K562 (cell line): ENCODE data around the gene ACR. TPM values are rescaled to one million over a fixed set of nuclear protein-coding genes. Genes with fewer than 3 reads are reported as not detected.

Experiments used
- ATAC-seq: fragments of 200-7000 bp; cut with Tn5 transposase; 3 replicates; pipeline ENCODE4 v1.9.1; 2020; ENCODE audit warnings: moderate library complexity
- BruUV-seq: library from RNA; stranded (reverse); fragments of 400-500 nt; replicated peaks from 2 replicates; lab custom pipeline; 2021; lab: Mats Ljungman, UMichigan
- CTCF ChIA-PET: fragments of 300-600 bp; formaldehyde crosslinking; extraction: SDS; loops from one replicate; lab custom pipeline; 2021; ENCODE audit warnings: low intra/inter-chr PET ratio; lab: Yijun Ruan, JAX
- POLR2A ChIA-PET: fragments of 300-600, 350-650 bp; sonication (Branson Sonifier 250); formaldehyde crosslinking; extraction: SDS; loops from one replicate; lab custom pipeline; 2021; ENCODE audit warnings: antibody characterized with exemption, inconsistent platforms; lab: Yijun Ruan, JAX
- DNase-seq, 4 experiments: peaks; one replicate each; pipeline versions ENCODE4 v3.0.0 to v3.0.0-alpha.2; 2011 to 2018; ENCODE audit warnings: low spot score in 3 of 4, mixed read lengths in 3 of 4; ENCODE audit errors: extremely low read depth in 1 of 4
- FAIRE-seq: peaks from 2 replicates; lab custom pipeline; 2011; peaks lifted over from hg19 to GRCh38; lab: Jason Lieb, UNC
- H2AFZ ChIP-seq: 2 replicates; pipeline ENCODE4 v1.6.0; 2011; ENCODE audit warnings: low read depth, low read length, control low read depth, inconsistent platforms
- H3K27ac ChIP-seq: fragments of 200-600 bp; 3 replicates; pipeline ENCODE4 v1.8.0; 2011; ENCODE audit warnings: low read depth, mild to moderate bottlenecking, control low read depth, inconsistent platforms, low read length, moderate library complexity, mixed read lengths; ENCODE audit errors: extremely low read depth
- H3K27me3 ChIP-seq, 2 experiments: fragments of 300-600 bp in 1 of 2; 2 replicates in 1 of 2; 3 replicates in 1 of 2; pipeline versions ENCODE4 v1.6.0 to v1.8.0; 2011; ENCODE audit warnings: inconsistent platforms in 2 of 2, low read length in 2 of 2, mild to moderate bottlenecking in 1 of 2, mixed read lengths in 1 of 2, moderate library complexity in 1 of 2; ENCODE audit not compliant: control insufficient read depth in 2 of 2, insufficient read depth in 2 of 2
- H3K36me3 ChIP-seq: fragments of 300-600 bp; 3 replicates; pipeline ENCODE4 v1.8.0; 2011; ENCODE audit warnings: mild to moderate bottlenecking, low read length, inconsistent platforms; ENCODE audit not compliant: control insufficient read depth, insufficient read depth
- H3K4me1 ChIP-seq, 2 experiments: fragments of 200-600 bp in 1 of 2; replicated peaks in 1 of 2; 2 replicates in 1 of 2; 3 replicates in 1 of 2; pipeline versions ENCODE4 v1.5.1 to v1.8.0; 2011; ENCODE audit warnings: inconsistent platforms in 2 of 2, low read length in 2 of 2, mild to moderate bottlenecking in 1 of 2, mixed read lengths in 1 of 2, moderate library complexity in 1 of 2; ENCODE audit not compliant: control insufficient read depth in 2 of 2, insufficient read depth in 2 of 2
- H3K4me2 ChIP-seq: 2 replicates; pipeline ENCODE4 v1.6.1; 2011; ENCODE audit warnings: low read length, control low read depth, inconsistent platforms, mixed read lengths; ENCODE audit not compliant: insufficient read depth
- H3K4me3 ChIP-seq: fragments of 200-600 bp; sonication (generic), shearing (Covaris generic); 2 replicates; pipeline ENCODE4 v1.5.1; 2016; ENCODE audit warnings: control low read depth, inconsistent platforms
- H3K79me2 ChIP-seq: fragments of 200-600 bp; 3 replicates; pipeline ENCODE4 v1.8.0; 2011; ENCODE audit warnings: low read length, inconsistent platforms; ENCODE audit not compliant: control insufficient read depth, insufficient read depth
- H3K9ac ChIP-seq, 2 experiments: 2 replicates each; pipeline versions ENCODE4 v1.6.0 to v1.6.1; 2011; ENCODE audit warnings: low read depth in 2 of 2, low read length in 2 of 2, control low read depth in 1 of 2, inconsistent platforms in 1 of 2, mild to moderate bottlenecking in 1 of 2, mixed read lengths in 1 of 2; ENCODE audit not compliant: insufficient read depth in 1 of 2
- H3K9me1 ChIP-seq: one replicate; pipeline ENCODE4 v1.6.0; 2011; ENCODE audit warnings: inconsistent platforms, mild to moderate bottlenecking, low read length, moderate library complexity; ENCODE audit not compliant: control insufficient read depth, insufficient read depth
- H3K9me3 ChIP-seq: replicated peaks from 2 replicates; pipeline ENCODE4 v1.5.1; 2011; ENCODE audit warnings: low read depth, low read length, inconsistent platforms; ENCODE audit not compliant: control insufficient read depth, insufficient read depth
- H4K20me1 ChIP-seq: replicated peaks from 2 replicates; pipeline ENCODE4 v1.6.1; 2011; ENCODE audit warnings: low read length, inconsistent platforms, mixed read lengths; ENCODE audit not compliant: control insufficient read depth, insufficient read depth
- BRF2 ChIP-seq: IDR thresholded peaks from 3 replicates; pipeline ENCODE4 v1.6.1; 2011; ENCODE audit warnings: borderline replicate concordance, mild to moderate bottlenecking; ENCODE audit not compliant: insufficient read length, insufficient read depth
- CBFB ChIP-seq: sonication (generic); formaldehyde crosslinking; IDR thresholded peaks from 2 replicates; pipeline ENCODE4 v1.4.0; 2020; ENCODE audit warnings: mild to moderate bottlenecking, missing genetic modification reagents
- CHD4 ChIP-seq: fragments of 200-600 bp; sonication (generic); IDR thresholded peaks from 3 replicates; pipeline ENCODE4 v1.6.1; 2012; ENCODE audit warnings: low read depth, mild to moderate bottlenecking, mixed read lengths, low read length, inconsistent platforms; ENCODE audit not compliant: insufficient read depth, insufficient replicate concordance, poor library complexity, severe bottlenecking
- DIDO1 ChIP-seq: fragments of 450-650 bp; IDR thresholded peaks from 2 replicates; pipeline ENCODE4 v1.6.1; 2016; ENCODE audit warnings: low read depth, missing biosample characterization, missing genetic modification characterization
- HEY1 ChIP-seq: fragments of 250-450 bp; sonication (Bioruptor Pico); IDR thresholded peaks from 2 replicates; pipeline ENCODE4 v1.5.0; 2020; ENCODE audit warnings: mild to moderate bottlenecking, moderate library complexity, borderline replicate concordance
- POLR2AphosphoS2 ChIP-seq: IDR thresholded peaks from 2 replicates; pipeline ENCODE4 v1.6.1; 2012; ENCODE audit warnings: low read length, improper control_type of control experiment
- RBFOX2 ChIP-seq: fragments of 200-400 bp; formaldehyde crosslinking; IDR thresholded peaks from 2 replicates; pipeline ENCODE4 v1.6.1; 2017; ENCODE audit warnings: low read depth, mild to moderate bottlenecking, low read length, moderate library complexity
- TBP ChIP-seq: optimal IDR thresholded peaks from 2 replicates; pipeline ENCODE3; 2011; ENCODE audit warnings: low read depth, low read length, improper control_type of control experiment
- TOE1 ChIP-seq, 2 experiments: fragments of 450-650 bp in 1 of 2; sonication (generic) in 1 of 2; formaldehyde crosslinking in 1 of 2; IDR thresholded peaks; 2 replicates each; pipeline versions ENCODE4 v1.7.1 to v1.8.0; 2016 to 2022; ENCODE audit warnings: borderline replicate concordance in 2 of 2, mild to moderate bottlenecking in 2 of 2, antibody characterized with exemption in 1 of 2, inconsistent platforms in 1 of 2, low read depth in 1 of 2, missing genetic modification reagents in 1 of 2, moderate library complexity in 1 of 2
- ZFP36 ChIP-seq: fragments of 150-350 bp; IDR thresholded peaks from 2 replicates; pipeline ENCODE4 v1.6.1; 2018; ENCODE audit warnings: low read length, low read depth; ENCODE audit not compliant: partially characterized antibody
- ZNF780A ChIP-seq: fragments of 250-450 bp; sonication (Bioruptor Pico); IDR thresholded peaks from 2 replicates; pipeline ENCODE4 v1.5.0; 2021; ENCODE audit warnings: mild to moderate bottlenecking
- WGBS: fragments of 100-300 bp; shearing (Covaris generic); methylation state at CpG from one replicate; pipeline ENCODE4 v1.1.6; 2016; ENCODE audit warnings: low coverage, mixed read lengths; ENCODE audit not compliant: insufficient coverage; ENCODE audit errors: missing lambda C conversion rate; 5-methylcytosine and 5-hydroxymethylcytosine counted together
- in situ Hi-C: fragments of 300-500 bp; cut with MboI; formaldehyde crosslinking; loops from 4 replicates; pipeline ENCODE4 v1.15.0; 2018; ENCODE audit warnings: inconsistent platforms, mixed read lengths
- intact Hi-C: fragments of 100-400 bp; cut with micrococcal nuclease; formaldehyde crosslinking; loops from 2 replicates; pipeline ENCODE4 v1.14.2; 2022
- polyA plus RNA-seq, 8 experiments: library from polyadenylated mRNA; depleted of rRNA in 4 of 8; stranded (reverse) in 5 of 8; unstranded in 3 of 8; fragments of >200 nt; fragmentation: Nextera tagmentation in 2 of 8; fragmentation: Illumina TruSeq in 1 of 8; extraction: Ambion mirVana in 2 of 8; extraction: Trizol in 1 of 8; gene quantifications; 2 replicates each; pipeline versions ENCODE4 v1.2.1 to v1.2.3, GENCODE V29; 2011 to 2014; ENCODE audit warnings: inconsistent platforms in 1 of 8, missing spikeins in 1 of 8
- total RNA-seq, 7 experiments: library from RNA; depleted of rRNA in 6 of 7; stranded (reverse); fragments of >200 nt in 6 of 7; fragmentation: Illumina TruSeq in 2 of 7; extraction: Trizol in 2 of 7; gene quantifications; 2 replicates each; pipeline versions ENCODE4 v1.2.1 to v1.2.3, GENCODE V29; 2011 to 2021; ENCODE audit warnings: low replicate concordance in 1 of 7
- TF ChIP-seq, protein P1 (sequence below): fragments of 250-450 bp; sonication (Bioruptor Pico); IDR thresholded peaks from 2 replicates; pipeline ENCODE4 v1.4.0; 2020; ENCODE audit warnings: mild to moderate bottlenecking
- TF ChIP-seq, protein P2 (sequence below): fragments of 150-350 bp; conservative IDR thresholded peaks from 2 replicates; pipeline ENCODE4 v1.6.1; 2014; ENCODE audit warnings: low read length

Gene ACR
- total and polyA plus RNA-seq, 9 of the 15 experiments (the other 6 are each of a cell fraction or from before 2014, with no cell fraction given): not detected

- in situ Hi-C loops (no loop called here), intact Hi-C loops (no loop called here)
- Histone ChIP-seq H3K9me1 (no peaks in the 10 kb centered on the region), H3K9ac (no peak overlapping the region), H3K4me2 (no peak overlapping the region), H2AFZ (no peak overlapping the region), H3K79me2 (no peaks in the 10 kb centered on the region), H4K20me1 (no peaks in the 10 kb centered on the region), H3K4me1 (peaks cover 0 to 23% of the 10 kb centered on the region in 2 experiments; a peak in 2 of 5 replicates), H3K36me3 (no peaks in the 10 kb centered on the region), H3K4me3 (no peak overlapping the region), H3K27ac (no peak overlapping the region), H3K27me3 (peaks cover 0 to 39% of the 10 kb centered on the region in 2 experiments; a peak in 2 of 5 replicates), H3K9me3 (no peaks in the 10 kb centered on the region)
- BruUV-seq: no TSS peak
- CTCF ChIA-PET: no interaction called here
- WGBS: 25% methylated on average over 4 of the region's 14 CpGs
- POLR2A ChIA-PET: no interaction called here
- DNase-seq (no peak), ATAC-seq (no peak), FAIRE-seq (no peak)
- TF ChIP-seq CBFB (CRISPR knock-in tag) (no peak), BRF2 (no peak), TOE1 (IDR thresholded peaks at IDR 0.05; ENCODE audit: borderline replicate concordance) (no peak), TOE1 (CRISPR knock-in tag; IDR thresholded peaks at IDR 0.05; ENCODE audit: borderline replicate concordance, low read depth) (no peak), POLR2AphosphoS2 (no peak), CHD4 (no peak), ZFP36 (no peak), TBP (no peak), RBFOX2 (no peak), HEY1 (CRISPR knock-in tag) (no peak), DIDO1 (tag) (no peak), ZNF780A (no peak)
- TF ChIP-seq, protein P1, sequence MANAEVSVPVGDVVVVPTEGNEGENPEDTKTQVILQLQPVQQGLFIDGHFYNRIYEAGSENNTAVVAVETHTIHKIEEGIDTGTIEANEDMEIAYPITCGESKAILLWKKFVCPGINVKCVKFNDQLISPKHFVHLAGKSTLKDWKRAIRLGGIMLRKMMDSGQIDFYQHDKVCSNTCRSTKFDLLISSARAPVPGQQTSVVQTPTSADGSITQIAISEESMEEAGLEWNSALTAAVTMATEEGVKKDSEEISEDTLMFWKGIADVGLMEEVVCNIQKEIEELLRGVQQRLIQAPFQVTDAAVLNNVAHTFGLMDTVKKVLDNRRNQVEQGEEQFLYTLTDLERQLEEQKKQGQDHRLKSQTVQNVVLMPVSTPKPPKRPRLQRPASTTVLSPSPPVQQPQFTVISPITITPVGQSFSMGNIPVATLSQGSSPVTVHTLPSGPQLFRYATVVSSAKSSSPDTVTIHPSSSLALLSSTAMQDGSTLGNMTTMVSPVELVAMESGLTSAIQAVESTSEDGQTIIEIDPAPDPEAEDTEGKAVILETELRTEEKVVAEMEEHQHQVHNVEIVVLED: no peak
- TF ChIP-seq, protein P2, sequence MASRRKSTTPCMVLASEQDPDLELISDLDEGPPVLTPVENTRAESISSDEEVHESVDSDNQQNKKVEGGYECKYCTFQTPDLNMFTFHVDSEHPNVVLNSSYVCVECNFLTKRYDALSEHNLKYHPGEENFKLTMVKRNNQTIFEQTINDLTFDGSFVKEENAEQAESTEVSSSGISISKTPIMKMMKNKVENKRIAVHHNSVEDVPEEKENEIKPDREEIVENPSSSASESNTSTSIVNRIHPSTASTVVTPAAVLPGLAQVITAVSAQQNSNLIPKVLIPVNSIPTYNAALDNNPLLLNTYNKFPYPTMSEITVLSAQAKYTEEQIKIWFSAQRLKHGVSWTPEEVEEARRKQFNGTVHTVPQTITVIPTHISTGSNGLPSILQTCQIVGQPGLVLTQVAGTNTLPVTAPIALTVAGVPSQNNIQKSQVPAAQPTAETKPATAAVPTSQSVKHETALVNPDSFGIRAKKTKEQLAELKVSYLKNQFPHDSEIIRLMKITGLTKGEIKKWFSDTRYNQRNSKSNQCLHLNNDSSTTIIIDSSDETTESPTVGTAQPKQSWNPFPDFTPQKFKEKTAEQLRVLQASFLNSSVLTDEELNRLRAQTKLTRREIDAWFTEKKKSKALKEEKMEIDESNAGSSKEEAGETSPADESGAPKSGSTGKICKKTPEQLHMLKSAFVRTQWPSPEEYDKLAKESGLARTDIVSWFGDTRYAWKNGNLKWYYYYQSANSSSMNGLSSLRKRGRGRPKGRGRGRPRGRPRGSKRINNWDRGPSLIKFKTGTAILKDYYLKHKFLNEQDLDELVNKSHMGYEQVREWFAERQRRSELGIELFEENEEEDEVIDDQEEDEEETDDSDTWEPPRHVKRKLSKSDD: no peak
Measured at GRCh38 chr22:50706481-50707125, 31.4 kb upstream of the ACR start.
